ENCODE results near the gene FOXQ1. TPM values are rescaled to one million over a fixed set of nuclear protein-coding genes. Genes with fewer than 3 reads are reported as not detected.

The FOXQ1 gene
- total RNA-seq, 1 donor from 2014 or later, result 2.0 TPM

DNA sequence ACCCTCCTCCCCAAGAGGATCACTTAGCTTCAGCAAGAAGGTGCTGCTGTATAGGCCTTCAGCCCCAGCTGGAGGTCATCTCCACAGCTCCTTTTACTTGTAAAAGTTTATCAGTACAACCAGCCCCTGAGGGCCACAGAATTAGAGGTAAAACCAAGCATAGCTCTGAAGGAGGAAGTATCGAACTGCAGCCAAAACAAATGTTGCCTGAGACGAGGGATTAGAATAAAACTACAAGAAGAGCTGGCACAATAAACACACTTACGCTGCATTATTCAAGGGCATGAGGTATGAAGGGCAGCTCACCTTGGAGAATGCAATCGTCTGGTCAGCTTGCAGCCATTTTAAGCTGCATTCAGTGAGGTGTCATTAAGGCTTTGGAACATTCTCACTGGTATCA lies 21.1 kb upstream of the FOXQ1 start:
- H3K36me3 Mint-ChIP-seq (ENCODE audit: insufficient read depth), result no peaks in the 10 kb centered on the region
- TF ChIP-seq, protein P1, sequence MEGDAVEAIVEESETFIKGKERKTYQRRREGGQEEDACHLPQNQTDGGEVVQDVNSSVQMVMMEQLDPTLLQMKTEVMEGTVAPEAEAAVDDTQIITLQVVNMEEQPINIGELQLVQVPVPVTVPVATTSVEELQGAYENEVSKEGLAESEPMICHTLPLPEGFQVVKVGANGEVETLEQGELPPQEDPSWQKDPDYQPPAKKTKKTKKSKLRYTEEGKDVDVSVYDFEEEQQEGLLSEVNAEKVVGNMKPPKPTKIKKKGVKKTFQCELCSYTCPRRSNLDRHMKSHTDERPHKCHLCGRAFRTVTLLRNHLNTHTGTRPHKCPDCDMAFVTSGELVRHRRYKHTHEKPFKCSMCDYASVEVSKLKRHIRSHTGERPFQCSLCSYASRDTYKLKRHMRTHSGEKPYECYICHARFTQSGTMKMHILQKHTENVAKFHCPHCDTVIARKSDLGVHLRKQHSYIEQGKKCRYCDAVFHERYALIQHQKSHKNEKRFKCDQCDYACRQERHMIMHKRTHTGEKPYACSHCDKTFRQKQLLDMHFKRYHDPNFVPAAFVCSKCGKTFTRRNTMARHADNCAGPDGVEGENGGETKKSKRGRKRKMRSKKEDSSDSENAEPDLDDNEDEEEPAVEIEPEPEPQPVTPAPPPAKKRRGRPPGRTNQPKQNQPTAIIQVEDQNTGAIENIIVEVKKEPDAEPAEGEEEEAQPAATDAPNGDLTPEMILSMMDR (IDR thresholded peaks at IDR 0.05; ENCODE audit: unreplicated experiment), result no peak
- H3K9me3 Mint-ChIP-seq (ENCODE audit: low read depth), result peaks cover 5% of the 10 kb centered on the region
- DNase-seq (ENCODE audit: low spot score, unreplicated experiment), result no peak
- no peak overlapping the region for H3K27ac Mint-ChIP-seq
- peaks cover 18% of the 10 kb centered on the region for H3K27me3 Mint-ChIP-seq
- H3K4me3 Mint-ChIP-seq (ENCODE audit: low read depth), result no peak overlapping the region
- no peaks in the 10 kb centered on the region for H3K4me1 Mint-ChIP-seq (ENCODE audit: low read depth)

DNA sequence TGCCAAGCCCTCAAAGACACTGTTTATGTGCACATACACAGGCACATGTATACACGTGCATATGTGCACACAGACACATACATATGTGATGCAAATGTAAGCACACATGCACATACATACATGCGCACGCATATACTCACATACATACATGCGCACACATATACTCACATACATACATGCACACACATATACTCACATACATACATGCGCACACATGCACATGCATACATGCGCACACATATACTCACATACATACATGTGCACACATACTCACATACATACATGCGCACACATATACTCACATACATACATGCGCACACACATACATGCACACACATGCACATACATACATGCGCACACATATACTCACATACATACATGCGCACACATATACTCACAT lies 20.5 kb upstream of the FOXQ1 start:
- Mint-ChIP-seq H3K27me3 (peaks cover 18% of the 10 kb centered on the region), H3K36me3 (ENCODE audit: insufficient read depth) (no peaks in the 10 kb centered on the region), H3K4me1 (ENCODE audit: low read depth) (peaks cover 2% of the 10 kb centered on the region), H3K4me3 (ENCODE audit: low read depth) (no peak overlapping the region), H3K9me3 (ENCODE audit: low read depth) (peaks cover 5% of the 10 kb centered on the region), H3K27ac (no peak overlapping the region)
- TF ChIP-seq, protein P1 (IDR thresholded peaks at IDR 0.05; ENCODE audit: unreplicated experiment), result no peak
- no peak for DNase-seq (ENCODE audit: low spot score, unreplicated experiment)

DNA sequence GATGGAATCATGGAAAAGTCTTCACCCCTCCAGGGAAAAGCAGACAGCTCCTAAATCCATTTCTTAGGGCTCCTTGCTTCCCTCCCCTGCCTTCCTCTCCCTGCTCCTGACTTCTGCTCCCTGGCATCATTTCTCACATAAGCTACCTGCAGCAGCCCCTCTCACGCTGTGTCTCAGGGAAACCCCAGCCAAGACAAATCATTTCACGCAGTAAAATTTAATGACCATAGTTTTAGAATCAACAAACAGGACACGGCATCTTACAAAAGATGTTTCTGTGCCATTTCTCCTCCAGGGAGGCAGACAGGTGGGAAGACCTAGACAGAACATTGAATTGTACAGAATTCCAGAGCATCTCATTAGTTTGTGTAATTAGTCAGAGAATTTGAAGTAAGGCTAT lies 16.5 kb upstream of the FOXQ1 start:
- H3K27me3 Mint-ChIP-seq, result peaks cover 18% of the 10 kb centered on the region
- no peak overlapping the region for H3K27ac Mint-ChIP-seq
- no peak for DNase-seq (ENCODE audit: low spot score, unreplicated experiment)
- peaks cover 5% of the 10 kb centered on the region for H3K9me3 Mint-ChIP-seq (ENCODE audit: low read depth)
- no peaks in the 10 kb centered on the region for H3K36me3 Mint-ChIP-seq (ENCODE audit: insufficient read depth)
- TF ChIP-seq, protein P1 (IDR thresholded peaks at IDR 0.05; ENCODE audit: unreplicated experiment), result no peak
- H3K4me1 Mint-ChIP-seq (ENCODE audit: low read depth), result peaks cover 2% of the 10 kb centered on the region
- no peak overlapping the region for H3K4me3 Mint-ChIP-seq (ENCODE audit: low read depth)

DNA sequence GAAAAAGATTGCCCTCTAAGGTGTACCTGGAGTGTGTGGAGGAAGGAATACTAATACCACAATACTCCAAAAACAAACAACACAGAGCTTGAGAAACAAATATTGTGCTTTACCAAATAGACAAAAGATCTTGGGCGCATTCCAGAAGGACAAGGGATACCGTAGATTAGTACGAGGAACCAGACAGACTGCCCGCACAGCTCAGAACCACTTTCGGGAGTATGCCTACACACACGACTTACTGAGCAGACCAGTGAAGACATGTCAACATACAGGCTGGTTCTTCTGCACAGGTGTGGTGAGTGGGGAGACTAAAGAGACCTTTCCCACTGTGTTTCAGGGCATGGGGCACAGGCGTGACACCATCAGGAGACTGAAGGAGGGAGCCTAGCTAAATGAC lies 15.8 kb upstream of the FOXQ1 start:
- no peak for DNase-seq (ENCODE audit: low spot score, unreplicated experiment)
- TF ChIP-seq, protein P1 (IDR thresholded peaks at IDR 0.05; ENCODE audit: unreplicated experiment), result no peak
- peaks cover 2% of the 10 kb centered on the region for H3K4me1 Mint-ChIP-seq (ENCODE audit: low read depth)
- H3K36me3 Mint-ChIP-seq (ENCODE audit: insufficient read depth), result no peaks in the 10 kb centered on the region
- H3K9me3 Mint-ChIP-seq (ENCODE audit: low read depth), result peaks cover 5% of the 10 kb centered on the region
- H3K27me3 Mint-ChIP-seq, result peaks cover 18% of the 10 kb centered on the region
- H3K27ac Mint-ChIP-seq, result no peak overlapping the region
- no peak overlapping the region for H3K4me3 Mint-ChIP-seq (ENCODE audit: low read depth)

DNA sequence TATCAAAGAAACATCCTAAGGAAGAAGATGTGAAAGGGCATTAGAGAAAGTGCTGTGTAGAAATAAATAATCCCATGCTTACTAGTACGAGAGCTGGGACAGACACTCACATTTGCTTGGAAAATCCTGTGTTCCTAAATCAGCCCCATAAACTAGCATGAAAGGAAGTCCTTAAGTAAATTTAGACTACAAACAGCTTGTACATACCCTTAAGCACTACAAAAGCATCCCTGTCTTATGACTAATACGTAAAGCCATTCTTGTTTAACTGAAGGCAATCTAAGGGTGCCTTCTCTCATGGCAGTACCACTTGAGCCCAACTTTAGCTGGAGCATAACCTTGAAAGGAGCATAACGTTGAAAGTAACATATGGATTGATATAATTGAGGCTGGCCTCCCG lies 15.4 kb upstream of the FOXQ1 start:
- no peak overlapping the region for H3K4me3 Mint-ChIP-seq (ENCODE audit: low read depth)
- no peak for DNase-seq (ENCODE audit: low spot score, unreplicated experiment)
- no peak overlapping the region for H3K27ac Mint-ChIP-seq
- TF ChIP-seq, protein P1 (IDR thresholded peaks at IDR 0.05; ENCODE audit: unreplicated experiment), result no peak
- peaks cover 2% of the 10 kb centered on the region for H3K4me1 Mint-ChIP-seq (ENCODE audit: low read depth)
- no peaks in the 10 kb centered on the region for H3K36me3 Mint-ChIP-seq (ENCODE audit: insufficient read depth)
- peaks cover 18% of the 10 kb centered on the region for H3K27me3 Mint-ChIP-seq
- peaks cover 7% of the 10 kb centered on the region for H3K9me3 Mint-ChIP-seq (ENCODE audit: low read depth)
